ENCODE measurements around the gene IFITM2. TPM values are rescaled to one million over a fixed set of nuclear protein-coding genes. Genes with fewer than 3 reads are reported as not detected.
"Not testable (repeated sequence)": the region's sequence is repeated elsewhere in the genome, so short reads cannot be mapped to it uniquely, and the experiment has no call there.

The IFITM2 gene
- total RNA-seq, 1 experiment from 2014 or later = 50.4 TPM

DNA sequence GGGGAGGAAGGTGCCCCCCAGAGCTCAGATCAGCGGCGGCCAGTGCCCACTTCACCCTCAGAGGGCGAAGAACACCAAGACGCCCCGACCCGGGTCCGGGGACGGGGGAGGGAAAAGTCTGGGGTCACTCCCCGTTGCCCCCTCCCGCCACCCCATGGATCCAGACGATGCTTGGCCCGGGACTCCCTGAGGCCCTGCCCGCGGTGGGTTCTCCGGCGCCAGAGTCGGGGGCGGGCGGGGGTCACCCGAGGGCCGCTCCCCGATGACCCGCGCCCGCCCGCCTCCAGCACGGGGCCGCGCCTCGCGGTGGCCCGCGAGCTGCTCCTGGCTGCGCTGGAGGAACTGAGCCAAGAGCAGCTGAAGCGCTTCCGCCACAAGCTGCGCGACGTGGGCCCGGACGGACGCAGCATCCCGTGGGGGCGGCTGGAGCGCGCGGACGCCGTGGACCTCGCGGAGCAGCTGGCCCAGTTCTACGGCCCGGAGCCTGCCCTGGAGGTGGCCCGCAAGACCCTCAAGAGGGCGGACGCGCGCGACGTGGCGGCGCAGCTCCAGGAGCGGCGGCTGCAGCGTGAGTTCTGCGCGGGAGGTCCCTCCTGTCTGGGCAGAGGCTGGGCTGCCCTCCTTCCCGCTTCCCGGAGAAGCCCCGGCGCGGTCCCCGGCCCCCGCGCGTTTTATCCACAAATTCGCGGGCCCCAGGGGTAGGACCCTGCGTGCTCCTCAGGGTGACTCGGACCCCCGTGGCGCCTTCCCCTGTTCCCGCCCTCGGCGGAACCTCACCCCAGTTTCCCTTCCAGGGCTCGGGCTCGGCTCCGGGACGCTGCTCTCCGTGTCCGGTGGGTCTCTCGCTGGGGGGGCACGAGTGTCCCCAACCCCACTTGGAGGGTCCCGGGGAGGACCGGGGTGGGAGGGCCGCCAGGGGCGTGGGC is 28.3 kb upstream of the IFITM2 start:
- H3K9me3 ChIP-seq = peaks cover 5% of the 10 kb centered on the region; the same call in 1 of the 2 replicates
- peaks cover 33% of the 10 kb centered on the region for H3K27me3 ChIP-seq
- H3K4me3 ChIP-seq = no peak overlapping the region; the same call in 1 of the 2 replicates
- DNase-seq = no peak
- no peaks in the 10 kb centered on the region for H3K36me3 ChIP-seq

DNA sequence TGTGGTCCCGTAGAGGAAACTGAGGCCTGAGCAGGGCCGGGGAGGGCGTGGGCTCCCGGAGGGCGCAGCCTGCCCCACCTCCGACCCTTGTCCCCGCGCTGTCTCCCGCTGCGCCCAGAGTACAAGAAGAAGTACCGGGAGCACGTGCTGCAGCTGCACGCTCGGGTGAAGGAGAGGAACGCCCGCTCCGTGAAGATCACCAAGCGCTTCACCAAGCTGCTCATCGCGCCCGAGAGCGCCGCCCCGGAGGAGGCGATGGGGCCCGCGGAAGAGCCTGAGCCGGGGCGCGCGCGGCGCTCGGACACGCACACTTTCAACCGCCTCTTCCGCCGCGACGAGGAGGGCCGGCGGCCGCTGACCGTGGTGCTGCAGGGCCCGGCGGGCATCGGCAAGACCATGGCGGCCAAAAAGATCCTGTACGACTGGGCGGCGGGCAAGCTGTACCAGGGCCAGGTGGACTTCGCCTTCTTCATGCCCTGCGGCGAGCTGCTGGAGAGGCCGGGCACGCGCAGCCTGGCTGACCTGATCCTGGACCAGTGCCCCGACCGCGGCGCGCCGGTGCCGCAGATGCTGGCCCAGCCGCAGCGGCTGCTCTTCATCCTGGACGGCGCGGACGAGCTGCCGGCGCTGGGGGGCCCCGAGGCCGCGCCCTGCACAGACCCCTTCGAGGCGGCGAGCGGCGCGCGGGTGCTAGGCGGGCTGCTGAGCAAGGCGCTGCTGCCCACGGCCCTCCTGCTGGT is 27.5 kb upstream of the IFITM2 start:
- H3K27me3 ChIP-seq = peaks cover 33% of the 10 kb centered on the region
- H3K36me3 ChIP-seq = no peaks in the 10 kb centered on the region
- H3K9me3 ChIP-seq = peaks cover 5% of the 10 kb centered on the region; the same call in 1 of the 2 replicates
- DNase-seq = peak; percentile 53
- peak overlapping the region; percentile 19; the same call in 1 of the 2 replicates for H3K4me3 ChIP-seq

DNA sequence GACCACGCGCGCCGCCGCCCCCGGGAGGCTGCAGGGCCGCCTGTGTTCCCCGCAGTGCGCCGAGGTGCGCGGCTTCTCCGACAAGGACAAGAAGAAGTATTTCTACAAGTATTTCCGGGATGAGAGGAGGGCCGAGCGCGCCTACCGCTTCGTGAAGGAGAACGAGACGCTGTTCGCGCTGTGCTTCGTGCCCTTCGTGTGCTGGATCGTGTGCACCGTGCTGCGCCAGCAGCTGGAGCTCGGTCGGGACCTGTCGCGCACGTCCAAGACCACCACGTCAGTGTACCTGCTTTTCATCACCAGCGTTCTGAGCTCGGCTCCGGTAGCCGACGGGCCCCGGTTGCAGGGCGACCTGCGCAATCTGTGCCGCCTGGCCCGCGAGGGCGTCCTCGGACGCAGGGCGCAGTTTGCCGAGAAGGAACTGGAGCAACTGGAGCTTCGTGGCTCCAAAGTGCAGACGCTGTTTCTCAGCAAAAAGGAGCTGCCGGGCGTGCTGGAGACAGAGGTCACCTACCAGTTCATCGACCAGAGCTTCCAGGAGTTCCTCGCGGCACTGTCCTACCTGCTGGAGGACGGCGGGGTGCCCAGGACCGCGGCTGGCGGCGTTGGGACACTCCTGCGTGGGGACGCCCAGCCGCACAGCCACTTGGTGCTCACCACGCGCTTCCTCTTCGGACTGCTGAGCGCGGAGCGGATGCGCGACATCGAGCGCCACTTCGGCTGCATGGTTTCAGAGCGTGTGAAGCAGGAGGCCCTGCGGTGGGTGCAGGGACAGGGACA is 26.7 kb upstream of the IFITM2 start:
- DNase-seq = no peak
- Histone ChIP-seq H3K27me3 (peaks cover 33% of the 10 kb centered on the region), H3K36me3 (no peaks in the 10 kb centered on the region), H3K9me3 (peaks cover 5% of the 10 kb centered on the region; the same call in 1 of the 2 replicates), H3K4me3 (no peak overlapping the region)

DNA sequence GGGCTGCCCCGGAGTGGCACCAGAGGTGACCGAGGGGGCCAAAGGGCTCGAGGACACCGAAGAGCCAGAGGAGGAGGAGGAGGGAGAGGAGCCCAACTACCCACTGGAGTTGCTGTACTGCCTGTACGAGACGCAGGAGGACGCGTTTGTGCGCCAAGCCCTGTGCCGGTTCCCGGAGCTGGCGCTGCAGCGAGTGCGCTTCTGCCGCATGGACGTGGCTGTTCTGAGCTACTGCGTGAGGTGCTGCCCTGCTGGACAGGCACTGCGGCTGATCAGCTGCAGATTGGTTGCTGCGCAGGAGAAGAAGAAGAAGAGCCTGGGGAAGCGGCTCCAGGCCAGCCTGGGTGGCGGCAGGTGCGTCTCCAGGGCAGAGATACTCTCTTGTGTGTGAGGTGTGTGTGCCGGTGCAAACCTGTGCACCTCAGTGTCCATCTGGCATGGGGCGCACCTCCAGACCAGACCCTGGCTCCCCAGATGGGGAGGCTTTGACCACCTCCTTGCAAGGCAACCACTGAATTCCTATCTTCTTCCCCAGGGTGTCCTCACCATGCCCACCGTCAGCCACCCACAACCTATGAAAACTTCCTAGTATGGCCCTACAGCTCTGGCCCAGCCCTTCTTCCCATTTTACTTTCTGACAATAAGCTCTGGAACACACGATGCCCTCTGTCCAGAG is 26.0 kb upstream of the IFITM2 start:
- H3K27me3 ChIP-seq = peaks cover 33% of the 10 kb centered on the region
- no peaks in the 10 kb centered on the region for H3K36me3 ChIP-seq
- no peak for DNase-seq
- H3K4me3 ChIP-seq = no peak overlapping the region
- H3K9me3 ChIP-seq = no peaks in the 10 kb centered on the region

DNA sequence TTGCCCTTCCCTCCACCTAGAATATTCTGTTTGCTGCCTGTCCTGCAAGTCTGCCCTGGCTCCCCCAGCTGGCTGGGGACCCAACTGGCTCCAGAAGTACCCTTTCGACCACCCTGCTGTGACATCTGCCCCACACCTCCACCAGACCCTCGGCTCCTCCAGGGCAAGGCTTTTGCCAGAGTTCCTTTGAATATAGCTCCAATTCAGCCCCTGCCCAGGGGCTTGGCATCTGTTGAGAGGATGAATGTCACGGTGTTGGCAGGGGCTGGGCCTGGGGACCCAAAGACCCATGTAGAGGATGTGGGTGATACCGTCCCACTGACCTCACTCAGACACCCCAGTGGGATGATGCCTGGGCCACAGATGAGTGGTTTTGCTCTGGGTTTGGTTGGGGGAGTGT is 25.4 kb upstream of the IFITM2 start:
- no peak overlapping the region for H3K4me3 ChIP-seq
- DNase-seq = no peak
- H3K36me3 ChIP-seq = no peaks in the 10 kb centered on the region
- H3K27me3 ChIP-seq = peaks cover 33% of the 10 kb centered on the region
- no peaks in the 10 kb centered on the region for H3K9me3 ChIP-seq

DNA sequence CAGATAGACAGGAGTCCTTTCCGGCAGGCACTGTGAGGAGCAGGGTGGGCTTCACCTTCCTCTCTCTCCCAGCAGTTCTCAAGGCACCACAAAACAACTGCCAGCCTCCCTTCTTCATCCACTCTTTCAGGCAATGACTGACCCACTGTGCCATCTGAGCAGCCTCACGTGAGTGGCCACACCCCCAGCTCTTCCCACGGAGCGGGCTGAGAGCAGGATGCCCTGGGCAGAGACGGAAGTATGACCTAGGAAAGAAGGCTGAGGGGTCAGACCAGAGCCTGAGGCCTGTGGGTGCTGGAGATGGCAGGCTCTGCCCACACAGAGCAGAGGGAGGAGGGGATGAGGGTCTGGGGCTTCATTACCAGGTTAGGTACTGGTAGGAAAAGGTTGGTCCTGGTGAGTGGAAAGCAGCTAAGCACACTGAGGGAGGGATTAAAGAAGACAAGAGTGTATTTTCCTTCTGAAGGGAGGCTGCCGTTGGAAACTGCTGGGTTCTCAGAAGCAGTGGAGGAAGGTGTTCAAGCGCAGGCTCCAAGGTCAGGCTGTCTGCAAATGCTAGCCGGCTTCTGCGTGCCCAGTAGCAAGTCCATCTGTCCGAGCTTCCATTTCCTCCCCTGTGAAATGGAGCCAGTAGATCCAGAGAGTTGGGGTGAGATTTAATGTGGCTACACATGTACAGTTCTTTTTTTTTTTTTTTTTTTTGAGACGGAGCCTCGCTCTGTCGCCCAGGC is 24.8 kb upstream of the IFITM2 start:
- H3K27me3 ChIP-seq = peaks cover 33% of the 10 kb centered on the region
- no peak overlapping the region for H3K4me3 ChIP-seq
- no peaks in the 10 kb centered on the region for H3K36me3 ChIP-seq
- DNase-seq = no peak
- H3K9me3 ChIP-seq = no peaks in the 10 kb centered on the region

DNA sequence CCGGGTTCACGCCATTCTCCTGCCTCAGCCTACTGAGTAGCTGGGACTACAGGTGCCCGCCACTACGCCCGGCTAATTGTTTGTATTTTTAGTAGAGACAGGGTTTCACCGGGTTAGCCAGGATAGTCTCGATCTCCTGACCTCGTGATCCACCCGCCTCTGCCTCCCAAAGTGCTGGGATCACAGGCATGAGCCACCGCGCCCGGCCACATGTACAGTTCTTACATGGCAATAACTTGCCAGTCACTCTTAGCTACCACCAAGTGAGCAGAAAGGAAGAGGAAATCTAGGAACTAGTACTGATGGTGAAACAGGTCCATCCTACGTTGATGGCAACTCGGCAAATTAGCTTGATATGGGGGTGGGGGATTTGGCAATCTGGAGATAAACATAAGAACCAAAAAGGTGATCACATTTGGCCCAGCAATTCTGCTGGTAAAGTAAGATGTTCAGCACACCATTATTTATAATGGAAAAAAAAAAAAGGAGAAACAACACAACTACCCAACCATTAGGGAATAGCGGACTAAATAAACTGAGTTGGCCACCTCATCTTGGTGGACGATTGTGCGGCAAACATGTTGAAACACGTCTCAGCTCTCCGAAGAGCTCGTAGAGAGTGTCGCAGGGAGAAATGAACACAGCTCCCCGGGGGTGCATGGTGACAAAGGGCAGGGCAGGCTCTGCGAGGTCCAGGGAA is 24.1 kb upstream of the IFITM2 start:
- Histone ChIP-seq H3K4me3 (no peak overlapping the region), H3K27me3 (peaks cover 38% of the 10 kb centered on the region), H3K36me3 (no peaks in the 10 kb centered on the region), H3K9me3 (no peaks in the 10 kb centered on the region)
- DNase-seq = no peak

DNA sequence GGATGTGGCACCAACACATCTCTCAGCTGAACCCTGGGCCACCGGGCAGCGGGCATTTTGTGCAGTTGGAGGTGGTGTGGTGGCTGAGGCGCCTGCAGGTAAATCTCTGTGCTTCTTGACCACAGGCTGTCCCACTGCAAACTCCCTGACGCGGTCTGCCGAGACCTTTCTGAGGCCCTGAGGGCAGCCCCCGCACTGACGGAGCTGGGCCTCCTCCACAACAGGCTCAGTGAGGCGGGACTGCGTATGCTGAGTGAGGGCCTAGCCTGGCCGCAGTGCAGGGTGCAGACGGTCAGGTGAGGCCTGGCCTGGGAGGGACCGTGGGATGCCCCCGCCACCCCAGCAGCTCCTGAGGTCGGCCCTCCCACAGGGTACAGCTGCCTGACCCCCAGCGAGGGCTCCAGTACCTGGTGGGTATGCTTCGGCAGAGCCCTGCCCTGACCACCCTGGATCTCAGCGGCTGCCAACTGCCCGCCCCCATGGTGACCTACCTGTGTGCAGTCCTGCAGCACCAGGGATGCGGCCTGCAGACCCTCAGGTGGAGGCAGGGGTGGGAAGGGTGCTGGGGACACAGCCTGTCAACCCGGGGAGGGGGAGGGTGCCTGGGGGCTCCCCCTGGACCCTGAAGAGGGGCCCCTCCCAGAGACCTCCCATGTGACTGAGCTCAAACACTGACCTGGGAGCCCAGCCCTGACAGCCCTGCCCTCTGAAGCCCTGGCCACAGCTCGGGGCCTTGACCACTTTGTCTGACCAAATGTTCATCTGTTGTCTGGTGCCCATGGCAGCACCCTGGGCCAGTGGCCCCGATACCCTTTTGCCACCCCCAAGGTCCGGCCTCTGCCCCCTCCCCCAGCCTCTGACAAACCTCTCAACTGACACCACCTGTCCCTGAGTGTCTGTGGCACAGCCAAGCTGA is 23.3 kb upstream of the IFITM2 start:
- no peaks in the 10 kb centered on the region for H3K36me3 ChIP-seq
- peaks cover 35% of the 10 kb centered on the region for H3K27me3 ChIP-seq

DNA sequence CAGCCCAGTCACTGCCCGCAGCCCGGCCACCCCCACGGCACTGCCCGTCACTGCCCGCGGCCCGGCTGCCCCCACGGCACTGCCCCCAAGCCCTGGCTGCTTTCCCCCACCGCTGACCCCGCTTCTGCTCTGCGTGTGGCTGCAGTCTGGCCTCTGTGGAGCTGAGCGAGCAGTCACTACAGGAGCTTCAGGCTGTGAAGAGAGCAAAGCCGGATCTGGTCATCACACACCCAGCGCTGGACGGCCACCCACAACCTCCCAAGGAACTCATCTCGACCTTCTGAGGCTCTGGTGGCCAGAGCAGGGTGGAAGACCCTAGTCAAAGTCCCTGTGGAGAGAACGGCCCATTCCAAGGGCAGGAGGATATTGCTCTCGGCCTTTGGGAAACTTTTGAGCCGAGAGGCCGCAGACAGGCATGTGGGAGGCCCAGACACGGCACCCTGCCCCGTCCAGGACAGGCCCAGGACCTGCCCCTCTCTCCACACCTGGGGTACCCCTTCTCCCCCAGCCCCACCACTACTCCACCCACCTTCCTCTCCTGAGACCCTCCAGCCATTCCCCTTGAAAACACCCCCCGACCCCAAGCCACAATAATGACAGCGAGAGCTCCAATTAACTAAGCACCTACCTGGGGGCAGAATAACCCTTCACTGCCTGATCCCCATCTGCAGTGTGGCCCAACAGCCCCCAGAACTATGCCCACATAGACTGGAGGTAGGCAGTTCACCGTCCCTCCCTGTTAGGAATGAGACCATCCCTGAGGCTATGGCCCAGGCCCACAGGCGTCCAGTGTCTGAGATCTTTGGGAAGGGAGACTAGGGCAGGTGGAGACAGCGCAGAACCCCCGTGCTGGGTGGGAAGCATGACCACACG is 22.4 kb upstream of the IFITM2 start:
- no peak for DNase-seq
- no peaks in the 10 kb centered on the region for H3K9me3 ChIP-seq

More for the DNA sequence above, 23.3 kb upstream of the IFITM2 start:
- no peak for DNase-seq
- no peak overlapping the region for H3K4me3 ChIP-seq
- H3K9me3 ChIP-seq = no peaks in the 10 kb centered on the region

DNA sequence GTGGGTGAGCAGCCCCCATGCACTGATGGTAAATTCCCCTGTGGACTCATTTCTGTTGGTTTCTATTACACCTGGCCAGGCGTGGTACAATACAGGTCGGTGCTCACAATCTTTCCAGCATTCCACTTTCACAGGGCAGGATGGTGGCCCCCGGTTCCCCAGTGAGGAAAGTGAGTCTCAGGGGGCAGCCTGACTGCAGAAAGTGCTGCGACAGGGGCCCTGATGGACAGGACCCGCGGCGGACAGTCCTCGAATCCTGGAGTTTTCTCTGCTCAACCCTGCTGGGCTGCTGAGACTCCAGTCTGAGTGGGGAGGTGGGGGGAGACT is 21.8 kb upstream of the IFITM2 start:
- Histone ChIP-seq H3K27me3 (peaks cover 20% of the 10 kb centered on the region), H3K4me3 (no peak overlapping the region), H3K36me3 (no peaks in the 10 kb centered on the region), H3K9me3 (no peaks in the 10 kb centered on the region)
- DNase-seq = no peak

More for the DNA sequence above, 22.4 kb upstream of the IFITM2 start:
- Histone ChIP-seq H3K4me3 (no peak overlapping the region), H3K27me3 (peaks cover 26% of the 10 kb centered on the region), H3K36me3 (no peaks in the 10 kb centered on the region)

DNA sequence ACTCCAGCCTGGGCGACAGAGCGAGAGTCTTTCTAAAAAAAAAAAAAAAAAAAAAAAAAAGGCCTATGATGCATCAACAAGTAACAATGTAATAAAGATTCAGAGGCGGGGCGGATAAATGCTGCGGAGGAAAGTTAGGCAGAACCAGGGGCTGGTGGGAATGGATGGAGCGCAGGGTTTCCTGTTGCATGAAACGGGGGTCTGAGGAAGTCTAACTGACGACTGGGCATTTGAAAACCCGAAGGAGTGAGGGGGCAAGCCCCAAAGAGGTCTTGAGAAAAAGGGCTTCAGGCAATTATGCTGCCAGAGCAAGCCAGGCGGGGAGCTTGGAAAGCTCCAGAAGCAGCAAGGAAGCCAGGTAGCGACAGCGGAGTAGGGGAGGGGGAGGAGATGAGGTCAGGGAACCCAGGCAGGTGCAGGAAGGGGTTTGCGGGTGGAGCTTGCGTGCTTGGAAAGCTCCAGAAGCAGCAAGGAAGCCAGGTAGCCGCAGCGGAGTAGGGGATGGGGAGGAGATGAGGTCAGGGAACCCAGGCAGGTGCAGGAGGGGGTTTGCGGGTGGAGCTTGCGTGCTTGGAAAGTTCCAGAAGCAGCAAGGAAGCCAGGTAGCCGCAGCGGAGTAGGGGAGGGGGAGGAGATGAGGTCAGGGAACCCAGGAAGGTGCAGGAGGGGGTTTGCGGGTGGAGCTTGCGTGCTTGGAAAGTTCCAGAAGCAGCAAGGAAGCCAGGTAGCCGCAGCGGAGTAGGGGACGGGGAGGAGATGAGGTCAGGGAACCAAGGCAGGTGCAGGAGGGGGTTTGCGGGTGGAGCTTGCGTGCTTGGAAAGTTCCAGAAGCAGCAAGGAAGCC is 20.4 kb upstream of the IFITM2 start:
- H3K27me3 ChIP-seq, DNase-seq, H3K4me3 ChIP-seq, H3K36me3 ChIP-seq, H3K9me3 ChIP-seq: not testable (repeated sequence)

DNA sequence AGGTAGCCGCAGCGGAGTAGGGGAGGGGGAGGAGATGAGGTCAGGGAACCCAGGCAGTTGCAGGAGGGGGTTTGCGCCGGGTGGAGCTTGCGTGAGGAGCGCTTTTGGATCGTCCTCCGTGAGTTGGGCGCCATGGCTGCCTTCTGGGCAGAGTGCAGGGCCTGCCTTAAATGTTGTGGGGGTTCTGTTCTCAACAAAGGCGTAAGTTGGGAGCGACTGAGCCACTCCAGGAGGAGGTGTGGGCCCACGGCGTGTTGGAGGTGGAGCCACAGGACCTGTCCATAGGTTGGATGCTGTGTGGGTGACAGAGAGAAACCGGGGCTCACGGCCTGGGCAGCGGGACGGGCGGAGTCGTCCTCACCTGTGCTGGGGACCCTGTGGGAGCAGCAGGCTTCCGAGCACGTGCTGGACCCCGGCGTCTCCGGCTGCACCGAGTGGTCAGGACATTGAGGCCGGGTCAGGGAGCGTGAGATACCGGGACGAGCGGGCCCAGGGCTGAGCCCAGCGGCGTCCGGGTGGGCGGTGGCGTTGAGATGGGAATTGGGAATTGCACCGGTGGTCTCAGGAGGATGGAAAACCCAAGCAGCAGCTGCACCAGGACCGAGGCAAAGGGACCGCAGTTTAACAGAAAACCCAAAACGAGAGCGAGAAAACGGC is 19.7 kb upstream of the IFITM2 start:
- H3K36me3 ChIP-seq = no peaks in the 10 kb centered on the region
- no peaks in the 10 kb centered on the region for H3K9me3 ChIP-seq
- H3K4me3 ChIP-seq = peak overlapping the region; percentile 48
- peaks cover 5% of the 10 kb centered on the region for H3K27me3 ChIP-seq
- no peak for DNase-seq

Measured in MG63 (cell line).